ENCODE results near the gene SPRN. TPM values are rescaled to one million over a fixed set of nuclear protein-coding genes. Genes with fewer than 3 reads are reported as not detected.
A peak's percentile ranks its signal among the peaks of the same experiment; 100 is the strongest.

SPRN gene
- total RNA-seq, 1 donor from 2014 or later: 6.1 TPM

GRCh38 chr10:133412381-133412711 is 12.1 kb downstream of the SPRN start:
- DNase-seq (ENCODE audit: low spot score in 2 of 2) (no peak), FAIRE-seq (no peak)

- FAIRE-seq (no peak), DNase-seq (ENCODE audit: low spot score in 2 of 2) (no peak)
These were observed 12.7 kb downstream of the SPRN start for GRCh38 chr10:133411523-133412380.

DNA sequence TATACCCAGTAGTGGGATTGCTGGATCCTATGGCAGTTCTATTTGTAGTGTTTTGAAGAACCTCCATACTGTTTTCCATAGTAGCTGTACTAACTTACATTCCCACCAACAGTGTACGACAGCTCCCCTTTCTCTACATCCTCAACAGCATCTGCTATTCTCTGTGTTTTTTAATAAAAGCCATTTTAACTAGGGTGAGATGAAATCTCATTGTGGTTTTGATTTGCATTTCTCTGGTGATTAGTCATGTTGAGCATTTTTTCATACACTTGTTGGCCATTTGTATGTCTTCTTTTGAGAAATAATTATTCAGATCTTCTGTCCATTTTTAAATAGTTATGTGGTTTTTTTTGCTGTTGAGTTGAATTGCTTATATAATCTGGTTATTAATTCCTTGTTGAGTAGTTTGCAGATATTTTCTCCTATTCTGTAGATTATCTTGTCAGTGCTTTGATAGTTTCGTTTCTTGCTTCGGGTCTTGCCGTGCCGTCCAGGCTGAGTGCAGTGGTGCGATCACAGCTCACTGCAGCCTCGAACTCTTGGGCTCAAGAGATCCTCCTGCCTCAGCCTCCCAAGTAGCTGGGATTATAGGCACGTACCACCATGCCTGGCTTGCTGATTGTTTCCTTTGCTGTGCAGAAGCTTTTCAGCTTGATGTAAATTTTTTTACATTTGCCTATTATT is 18.4 kb downstream of the SPRN start:
- FAIRE-seq (no peak), DNase-seq (ENCODE audit: low spot score in 2 of 2) (no peak)

DNA sequence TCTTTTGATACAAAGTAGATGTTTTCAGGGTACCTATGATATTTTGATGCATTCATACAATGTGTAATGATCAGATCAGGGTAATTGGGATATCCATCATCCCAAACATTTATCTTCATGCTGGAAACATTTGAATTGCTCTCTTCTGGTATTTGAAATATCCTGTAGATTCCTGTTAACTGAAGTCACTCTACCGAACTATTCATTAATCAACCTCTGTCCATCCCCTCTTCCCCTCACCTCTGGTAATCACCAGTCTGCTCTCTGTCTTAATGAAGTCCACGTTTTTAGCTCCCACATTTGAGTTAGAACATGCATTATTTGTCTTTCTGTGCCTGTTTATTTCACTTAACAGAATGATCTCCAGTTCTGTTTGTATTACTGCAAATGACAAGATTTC is 19.2 kb downstream of the SPRN start:
- no peak for DNase-seq (ENCODE audit: low spot score in 2 of 2)
- FAIRE-seq: no peak

DNA sequence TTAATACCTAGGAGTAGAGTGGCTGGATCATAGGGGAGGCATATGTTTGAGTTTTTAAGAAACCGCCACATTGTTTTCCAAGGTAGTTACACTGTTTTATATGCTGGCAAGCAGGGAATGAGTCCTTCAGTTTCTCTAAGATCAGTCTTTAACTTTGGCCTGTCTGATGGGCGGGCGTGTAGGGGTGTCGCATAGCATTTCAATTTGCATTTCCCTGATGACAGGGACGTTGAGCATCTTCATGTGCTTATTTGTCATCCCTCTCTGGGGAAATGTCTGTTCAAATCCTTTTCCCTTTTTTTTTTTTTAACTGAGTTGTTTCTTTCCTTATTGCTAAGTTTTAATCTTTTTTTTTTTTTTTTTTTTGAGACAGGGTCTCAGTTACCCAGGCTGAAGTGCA is 20.6 kb downstream of the SPRN start:
- FAIRE-seq: no peak

DNA sequence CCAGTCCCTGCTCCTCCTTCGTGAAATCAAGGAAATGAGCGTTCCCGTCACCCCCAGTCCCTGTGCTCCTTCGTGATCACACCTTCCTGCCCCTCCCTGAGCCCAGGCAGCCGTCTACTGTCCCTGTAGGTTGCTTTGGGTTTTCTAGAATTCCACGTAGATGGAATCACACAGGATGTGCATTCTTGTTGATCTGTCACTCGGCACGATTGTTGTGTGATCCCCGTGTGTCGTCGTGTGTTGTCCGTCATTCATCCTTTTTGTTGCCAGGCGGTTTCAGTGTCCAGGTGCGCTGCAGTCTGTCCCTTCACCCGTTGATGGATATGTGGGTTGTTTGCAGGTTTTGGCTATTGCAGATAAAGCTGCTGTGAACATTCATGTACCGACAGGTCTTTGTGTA is 21.1 kb downstream of the SPRN start:
- DNase-seq (ENCODE audit: low spot score in 2 of 2): no peak
- no peak for FAIRE-seq

More for the DNA sequence above, 20.6 kb downstream of the SPRN start:
- DNase-seq (ENCODE audit: low spot score in 2 of 2): no peak

DNA sequence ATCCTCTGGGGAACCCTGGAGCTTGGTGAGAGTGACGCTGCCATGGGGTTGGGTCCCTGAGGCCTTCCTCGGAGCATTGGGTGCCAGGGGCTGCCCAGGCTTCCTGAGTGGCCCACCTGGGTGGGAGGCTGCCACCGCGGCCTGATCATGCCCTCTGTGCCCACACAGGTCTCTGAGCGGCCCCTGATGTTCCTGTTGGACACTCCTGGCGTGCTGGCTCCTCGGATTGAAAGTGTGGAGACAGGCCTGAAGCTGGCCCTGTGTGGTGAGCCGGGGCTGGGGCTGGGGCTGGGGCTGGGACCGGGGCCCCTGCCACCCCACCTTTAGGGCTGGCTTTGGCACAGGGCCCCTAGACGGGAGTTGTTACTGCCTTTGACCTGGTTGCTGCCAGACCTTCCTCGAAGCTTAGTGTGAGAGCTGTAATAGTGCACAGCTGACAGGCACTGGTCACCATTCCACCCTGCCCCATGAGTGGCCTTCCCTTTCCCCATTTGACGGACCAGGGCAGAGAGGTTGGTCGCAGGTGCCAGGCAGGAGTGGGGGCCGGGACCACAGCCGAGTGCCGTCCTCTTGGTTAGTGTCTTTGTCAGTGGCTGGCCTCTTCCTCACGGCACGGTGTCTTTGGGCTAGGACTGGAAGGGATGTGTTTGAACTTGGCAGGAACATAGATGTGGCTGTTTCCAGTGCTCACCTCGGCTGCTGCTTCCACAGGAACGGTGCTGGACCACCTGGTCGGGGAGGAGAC is 22.3 kb downstream of the SPRN start:
- no peak for FAIRE-seq

GRCh38 chr10:133401500-133401899 is 22.9 kb downstream of the SPRN start:
- DNase-seq (ENCODE audit: low spot score in 2 of 2) (no peak), FAIRE-seq (no peak)

More for the DNA sequence above, 22.3 kb downstream of the SPRN start:
- DNase-seq (ENCODE audit: low spot score in 2 of 2): no peak

- FAIRE-seq (no peak), DNase-seq (ENCODE audit: low spot score in 2 of 2) (no peak)
These were observed 23.6 kb downstream of the SPRN start for GRCh38 chr10:133400624-133401424.

DNA sequence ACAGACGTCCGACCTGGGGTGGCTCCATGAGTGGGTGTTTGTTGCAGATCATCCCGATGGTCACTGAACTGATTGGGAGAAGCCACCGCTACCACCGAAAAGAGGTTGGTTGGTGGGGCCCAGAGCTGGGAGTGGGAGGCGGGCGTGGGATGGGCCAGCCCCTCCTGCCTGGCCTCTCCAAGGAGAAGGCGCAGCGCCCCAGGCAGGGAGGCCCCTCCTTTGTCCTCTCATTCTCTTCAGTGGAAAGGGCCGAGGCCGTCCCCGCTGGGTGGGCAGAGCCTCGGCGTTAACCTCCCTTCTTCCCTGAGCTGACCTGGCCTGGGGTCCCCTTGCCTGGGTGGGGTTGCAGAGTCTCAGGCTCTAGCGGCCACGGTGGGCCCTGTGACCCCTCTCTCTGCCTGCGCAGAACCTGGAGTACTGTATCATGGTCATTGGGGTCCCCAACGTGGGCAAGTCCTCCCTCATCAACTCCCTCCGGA is 25.3 kb downstream of the SPRN start:
- FAIRE-seq: no peak
- no peak for DNase-seq (ENCODE audit: low spot score in 2 of 2)

DNA sequence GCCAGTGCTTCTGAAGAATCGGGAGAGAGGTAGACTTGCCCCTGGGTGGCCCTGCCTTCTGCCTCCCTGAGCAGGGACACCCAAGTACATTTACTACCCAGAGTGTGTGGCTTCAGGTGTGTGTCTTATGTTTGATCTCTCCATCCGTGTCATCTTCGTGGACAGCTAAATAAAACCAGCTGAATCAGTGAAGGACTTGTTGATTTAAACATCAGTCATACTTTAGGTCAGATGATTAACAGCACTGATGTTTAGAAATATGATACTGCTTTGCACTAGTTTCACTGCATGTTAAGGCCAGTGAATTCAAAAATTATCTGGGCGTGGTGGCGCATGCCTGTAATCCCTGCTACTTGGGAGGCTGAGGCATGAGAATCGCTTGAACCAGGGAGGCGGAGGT is 26.5 kb downstream of the SPRN start:
- no peak for FAIRE-seq
- DNase-seq (ENCODE audit: low spot score in 2 of 2): no peak

GRCh38 chr10:133396035-133396624 is 28.3 kb downstream of the SPRN start:
- FAIRE-seq (no peak), DNase-seq (ENCODE audit: low spot score in 2 of 2) (no peak)

DNA sequence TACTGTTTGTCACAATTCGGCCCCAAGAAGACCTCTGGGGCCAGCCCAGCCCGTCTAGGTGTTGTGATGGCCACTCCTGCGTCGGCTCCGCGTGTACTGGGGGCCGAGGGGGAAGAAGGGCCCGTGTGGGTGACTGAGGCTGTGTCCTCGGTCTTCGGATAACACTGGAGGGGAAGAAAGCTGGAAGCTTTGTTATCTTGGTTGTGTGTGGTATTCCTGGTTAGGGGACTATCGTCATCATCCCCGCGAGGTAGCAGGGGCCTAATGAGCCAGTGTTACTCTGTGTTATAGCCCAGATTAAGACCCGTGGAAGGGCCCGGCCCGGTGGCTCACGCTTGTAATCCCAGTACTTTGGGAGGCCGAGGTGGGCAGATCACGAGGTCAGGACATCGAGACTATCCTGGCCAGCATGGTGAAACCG is 29.6 kb downstream of the SPRN start:
- DNase-seq (ENCODE audit: low spot score in 2 of 2): no peak
- FAIRE-seq: no peak

- FAIRE-seq: no peak
- peak; percentile 99 for DNase-seq (ENCODE audit: low spot score in 2 of 2)
These were observed 30.3 kb downstream of the SPRN start, which contains the start of gene MTG1 for GRCh38 chr10:133394064-133394663. MTG1 (plus strand) TSS chr10:133394157; CDS start chr10:133394221, 64 bp downstream.

DNA sequence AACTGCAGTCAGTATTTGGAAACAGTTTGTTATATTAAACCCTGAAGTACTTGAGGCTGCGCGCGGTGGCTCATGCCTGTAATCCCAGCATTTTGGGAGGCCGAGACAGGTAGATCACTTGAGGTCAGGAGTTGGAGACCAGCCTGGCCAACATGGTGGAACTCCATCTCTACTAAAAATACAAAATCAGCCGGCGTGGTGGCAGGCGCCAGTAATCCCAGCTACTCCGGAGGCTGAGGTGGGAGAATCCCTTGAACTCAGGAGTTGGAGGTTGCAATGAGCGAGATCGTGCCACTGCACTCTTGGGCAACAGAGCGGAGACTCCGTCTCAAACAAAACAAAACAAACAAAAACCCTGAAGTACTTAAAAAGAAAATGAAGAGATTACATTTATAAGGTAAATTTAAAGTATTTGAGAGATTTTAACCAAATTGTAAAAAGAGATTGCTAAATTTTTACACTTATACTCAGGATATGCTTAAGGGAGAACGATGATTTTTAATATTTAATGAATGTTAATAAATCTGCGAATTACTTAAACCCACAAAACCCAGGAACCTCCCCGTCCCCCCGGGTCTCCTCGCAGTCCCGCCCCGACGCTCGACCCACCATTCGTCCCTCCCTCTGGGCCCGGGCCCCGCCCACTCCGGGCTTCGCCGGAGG is 30.9 kb downstream of the SPRN start:
- DNase-seq (ENCODE audit: low spot score in 2 of 2) (no peak), FAIRE-seq (no peak)

DNA sequence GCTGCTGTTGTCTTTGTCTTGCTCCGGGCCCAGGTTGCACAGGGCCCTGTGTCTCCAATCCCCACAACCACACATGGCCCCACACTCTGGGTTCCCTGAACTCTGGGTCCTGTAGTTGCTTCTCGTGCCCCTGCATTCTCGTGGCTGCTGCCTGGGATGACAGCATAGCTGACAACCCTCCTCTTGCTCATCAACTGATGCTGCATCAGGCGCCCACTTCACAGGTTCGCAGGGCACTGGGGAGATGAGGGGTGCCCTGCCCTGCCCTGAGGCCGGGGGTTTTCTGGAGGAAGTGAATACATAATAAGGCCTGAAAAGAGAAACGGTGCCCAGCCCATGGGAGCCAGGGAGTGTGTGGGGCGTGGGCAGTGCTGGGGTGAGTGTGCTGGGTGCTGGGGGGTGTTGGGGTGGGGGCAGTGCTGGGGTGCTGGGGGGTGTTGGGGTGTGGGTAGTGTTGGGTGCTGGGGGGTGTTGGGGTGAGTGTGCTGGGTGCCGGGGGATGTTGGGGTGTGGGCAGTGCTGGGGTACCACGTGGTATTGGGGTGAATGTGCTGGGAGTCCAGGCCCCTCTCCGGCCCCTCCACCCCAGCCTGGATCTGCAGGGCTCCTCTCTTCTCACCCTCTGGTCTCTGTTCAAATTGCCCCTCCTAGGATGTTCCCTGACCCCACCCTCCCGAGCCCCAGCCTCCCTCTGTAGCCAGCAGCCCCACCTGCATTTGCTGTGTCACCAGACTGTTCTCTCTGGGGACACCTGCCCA is 32.5 kb downstream of the SPRN start:
- DNase-seq (ENCODE audit: low spot score in 2 of 2): no peak
- FAIRE-seq: no peak

- DNase-seq (ENCODE audit: low spot score in 2 of 2) (no peak), FAIRE-seq (no peak)
These were observed 33.2 kb downstream of the SPRN start for GRCh38 chr10:133391249-133391635.

DNA sequence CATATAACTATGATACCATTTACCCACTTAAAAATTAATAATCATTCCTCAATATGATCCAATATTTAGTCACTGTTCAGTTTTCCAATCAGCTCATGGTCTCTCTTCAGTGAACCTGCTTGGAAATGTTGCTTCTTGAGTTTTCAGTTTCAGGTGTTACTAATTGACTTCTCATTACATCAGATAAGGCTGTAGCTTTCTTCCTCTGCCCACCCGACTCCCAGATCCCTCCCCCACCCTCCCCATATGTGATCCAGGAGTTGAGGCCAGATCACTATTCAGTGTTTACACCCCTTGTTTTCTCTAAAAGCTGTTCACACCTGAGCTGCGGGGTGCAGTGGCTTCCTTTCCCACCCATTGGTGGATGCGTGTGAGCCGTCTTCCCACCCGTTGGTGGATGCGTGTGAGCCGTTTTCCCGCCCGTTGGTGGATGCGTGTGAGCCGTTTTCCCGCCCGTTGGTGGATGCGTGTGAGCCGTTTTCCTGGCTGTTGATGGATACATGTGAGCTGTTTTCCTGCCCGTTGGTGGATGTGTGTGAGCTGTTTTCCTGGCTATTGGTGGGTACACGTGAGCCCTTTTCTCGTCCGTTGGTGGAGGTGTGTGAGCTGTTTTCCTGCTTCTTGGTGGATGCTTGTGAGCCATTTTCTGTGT is 33.7 kb downstream of the SPRN start:
- DNase-seq (ENCODE audit: low spot score in 2 of 2) (no peak), FAIRE-seq (no peak)
